ENCODE data around the gene CMSS1.

- TF ChIP-seq, protein P1, sequence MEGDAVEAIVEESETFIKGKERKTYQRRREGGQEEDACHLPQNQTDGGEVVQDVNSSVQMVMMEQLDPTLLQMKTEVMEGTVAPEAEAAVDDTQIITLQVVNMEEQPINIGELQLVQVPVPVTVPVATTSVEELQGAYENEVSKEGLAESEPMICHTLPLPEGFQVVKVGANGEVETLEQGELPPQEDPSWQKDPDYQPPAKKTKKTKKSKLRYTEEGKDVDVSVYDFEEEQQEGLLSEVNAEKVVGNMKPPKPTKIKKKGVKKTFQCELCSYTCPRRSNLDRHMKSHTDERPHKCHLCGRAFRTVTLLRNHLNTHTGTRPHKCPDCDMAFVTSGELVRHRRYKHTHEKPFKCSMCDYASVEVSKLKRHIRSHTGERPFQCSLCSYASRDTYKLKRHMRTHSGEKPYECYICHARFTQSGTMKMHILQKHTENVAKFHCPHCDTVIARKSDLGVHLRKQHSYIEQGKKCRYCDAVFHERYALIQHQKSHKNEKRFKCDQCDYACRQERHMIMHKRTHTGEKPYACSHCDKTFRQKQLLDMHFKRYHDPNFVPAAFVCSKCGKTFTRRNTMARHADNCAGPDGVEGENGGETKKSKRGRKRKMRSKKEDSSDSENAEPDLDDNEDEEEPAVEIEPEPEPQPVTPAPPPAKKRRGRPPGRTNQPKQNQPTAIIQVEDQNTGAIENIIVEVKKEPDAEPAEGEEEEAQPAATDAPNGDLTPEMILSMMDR (IDR thresholded peaks at IDR 0.05): no peak
- no peak for TF ChIP-seq POLR2A (IDR thresholded peaks at IDR 0.05)
Measured at GRCh38 chr3:100084100-100084806, 266.6 kb downstream of the CMSS1 start.

Measured in right lobe of liver (tissue), 4 donors.